ENCODE data around the gene DRC1. TPM values are rescaled to one million over a fixed set of nuclear protein-coding genes. Genes with fewer than 3 reads are reported as not detected.

DRC1 gene
- total RNA-seq, 1 donor from 2014 or later: not detected

DNA sequence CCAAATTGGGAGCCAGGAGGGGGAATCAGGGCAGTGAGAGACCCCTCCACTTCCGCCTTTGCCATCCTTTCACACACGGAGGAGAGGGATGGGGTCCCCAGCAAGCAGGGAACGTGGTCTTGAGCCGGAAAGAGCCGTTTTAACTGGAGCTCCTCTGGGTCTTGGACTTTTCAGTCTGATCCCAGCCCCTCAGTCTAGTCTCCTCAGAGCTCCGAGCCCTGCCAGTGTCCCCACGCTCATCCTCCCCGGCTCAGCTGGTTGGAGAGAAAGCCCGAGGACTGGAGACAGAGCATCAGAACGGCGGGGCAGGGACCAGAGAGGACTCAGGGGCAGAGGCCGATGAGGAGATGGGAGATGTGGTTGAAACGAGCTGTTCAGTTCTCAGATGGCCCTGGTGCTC is 102.3 kb downstream of the DRC1 start:
- TF ChIP-seq, protein P1, sequence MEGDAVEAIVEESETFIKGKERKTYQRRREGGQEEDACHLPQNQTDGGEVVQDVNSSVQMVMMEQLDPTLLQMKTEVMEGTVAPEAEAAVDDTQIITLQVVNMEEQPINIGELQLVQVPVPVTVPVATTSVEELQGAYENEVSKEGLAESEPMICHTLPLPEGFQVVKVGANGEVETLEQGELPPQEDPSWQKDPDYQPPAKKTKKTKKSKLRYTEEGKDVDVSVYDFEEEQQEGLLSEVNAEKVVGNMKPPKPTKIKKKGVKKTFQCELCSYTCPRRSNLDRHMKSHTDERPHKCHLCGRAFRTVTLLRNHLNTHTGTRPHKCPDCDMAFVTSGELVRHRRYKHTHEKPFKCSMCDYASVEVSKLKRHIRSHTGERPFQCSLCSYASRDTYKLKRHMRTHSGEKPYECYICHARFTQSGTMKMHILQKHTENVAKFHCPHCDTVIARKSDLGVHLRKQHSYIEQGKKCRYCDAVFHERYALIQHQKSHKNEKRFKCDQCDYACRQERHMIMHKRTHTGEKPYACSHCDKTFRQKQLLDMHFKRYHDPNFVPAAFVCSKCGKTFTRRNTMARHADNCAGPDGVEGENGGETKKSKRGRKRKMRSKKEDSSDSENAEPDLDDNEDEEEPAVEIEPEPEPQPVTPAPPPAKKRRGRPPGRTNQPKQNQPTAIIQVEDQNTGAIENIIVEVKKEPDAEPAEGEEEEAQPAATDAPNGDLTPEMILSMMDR (IDR thresholded peaks at IDR 0.05): no peak
- no peak for TF ChIP-seq POLR2A (IDR thresholded peaks at IDR 0.05)
- no peak for TF ChIP-seq POLR2AphosphoS5 (IDR thresholded peaks at IDR 0.05; ENCODE audit: insufficient read depth in 1 of 2, low read depth in 1 of 2)
- no peak for DNase-seq (ENCODE audit: extremely low spot score in 2 of 2)
- intact Hi-C loops (cut with DNase I): no loop called here
- H3K4me3 ChIP-seq: peak overlapping the region; percentile 31 to 45
- no peaks in the 10 kb centered on the region for H3K36me3 ChIP-seq
- H3K27me3 ChIP-seq: no peaks in the 10 kb centered on the region
- peaks cover 10% of the 10 kb centered on the region for H3K4me1 ChIP-seq
- no peaks in the 10 kb centered on the region for H3K9me3 ChIP-seq
- H3K27ac ChIP-seq: no peak overlapping the region

DNA sequence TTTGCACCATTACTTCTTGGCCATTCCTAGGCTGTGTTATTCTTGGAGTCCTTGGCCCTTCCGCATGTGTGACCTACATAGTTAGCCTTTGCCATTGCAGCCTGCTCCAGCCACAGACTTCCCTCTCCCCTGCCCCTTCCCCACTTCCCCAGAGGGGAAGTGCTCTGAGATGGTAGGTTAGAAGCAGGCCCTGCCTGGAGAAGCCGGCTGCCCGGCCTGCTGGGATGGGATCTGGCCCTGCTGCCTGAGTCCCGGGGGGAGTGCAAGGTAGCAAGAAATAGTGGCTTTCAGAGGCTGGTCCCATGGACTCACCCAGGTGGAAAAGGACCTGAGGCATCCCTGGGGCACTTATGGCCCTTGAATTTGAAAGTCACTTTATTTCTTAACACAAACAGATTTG is 104.6 kb downstream of the DRC1 start:
- H3K4me3 ChIP-seq: no peak overlapping the region
- TF ChIP-seq, protein P1 (IDR thresholded peaks at IDR 0.05): no peak
- TF ChIP-seq POLR2AphosphoS5 (IDR thresholded peaks at IDR 0.05; ENCODE audit: insufficient read depth in 1 of 2, low read depth in 1 of 2) (no peak), POLR2A (IDR thresholded peaks at IDR 0.05) (no peak)
- H3K36me3 ChIP-seq: no peaks in the 10 kb centered on the region
- H3K27ac ChIP-seq: no peak overlapping the region
- no peaks in the 10 kb centered on the region for H3K27me3 ChIP-seq
- no peak for DNase-seq (ENCODE audit: extremely low spot score in 2 of 2)
- intact Hi-C loops (cut with DNase I): no loop called here
- no peaks in the 10 kb centered on the region for H3K9me3 ChIP-seq
- H3K4me1 ChIP-seq: peaks cover 10% of the 10 kb centered on the region

Other genes starting within 250 kb of the DRC1 start
- 4.4 TPM for gene GAREM2, start 228.8 kb upstream of the DRC1 start, total RNA-seq
- 124 TPM for gene HADHA, start 157.3 kb upstream of the DRC1 start, total RNA-seq
- 127 TPM for gene HADHB, start 157.0 kb upstream of the DRC1 start, total RNA-seq
- 33.4 TPM for gene SELENOI, start 55.8 kb upstream of the DRC1 start, total RNA-seq
- gene ADGRF3, start 55.1 kb upstream of the DRC1 start, total RNA-seq: 0.49 TPM
- 0.49 TPM for gene OTOF, start 76.2 kb downstream of the DRC1 start, total RNA-seq
- not detected for gene CIB4, start 239.4 kb downstream of the DRC1 start, total RNA-seq

Data from vagina (tissue), 2 donors.